Right cardiac atrium (tissue), 5 donors: ENCODE results near the gene RHBDF2. TPM values are rescaled to one million over a fixed set of nuclear protein-coding genes. Genes with fewer than 3 reads are reported as not detected.
"Not testable (repeated sequence)": the region's sequence is repeated elsewhere in the genome, so short reads cannot be mapped to it uniquely, and the experiment has no call there.

Source experiments
- ATAC-seq, 2 donors: fragments of 200-7000 bp; cut with Tn5 transposase; one replicate each; pipeline versions ENCODE4 v1.8.0 to v1.9.1; 2020; ENCODE audit warnings: moderate library complexity in 2 of 2, mild to moderate bottlenecking in 1 of 2
- DNase-seq, 3 donors: peaks; one replicate each; pipeline ENCODE4 v3.0.0-alpha.2; 2020
- H3K27ac ChIP-seq: one replicate; pipeline ENCODE4 v1.5.1; 2013; ENCODE audit warnings: mild to moderate bottlenecking, low read length, control low read depth, moderate library complexity
- H3K27me3 ChIP-seq: one replicate; pipeline ENCODE4 v1.6.1; 2013; ENCODE audit not compliant: control insufficient read depth, insufficient read depth
- H3K4me1 ChIP-seq: one replicate; pipeline ENCODE4 v1.6.1; 2013; ENCODE audit warnings: low read length; ENCODE audit not compliant: control insufficient read depth, insufficient read depth
- H3K4me3 ChIP-seq: one replicate; pipeline ENCODE4 v1.5.1; 2013; ENCODE audit warnings: low read length, control low read depth
- H3K9me3 ChIP-seq: one replicate; pipeline ENCODE4 v1.6.1; 2013; ENCODE audit warnings: low read length; ENCODE audit not compliant: control insufficient read depth
- WGBS: extraction: QIAGEN DNeasy Blood & Tissue Kit; methylation state at CpG from one replicate; pipeline ENCODE4 v1.1.7; 2013; 5-methylcytosine and 5-hydroxymethylcytosine counted together
- intact Hi-C, 4 donors: fragments of 100-400 bp; cut with DNase I; formaldehyde crosslinking; loops; one replicate each; pipeline versions ENCODE4 v1.11.0 to v1.14.0; 2022 to 2023
- polyA plus RNA-seq: library from polyadenylated mRNA; stranded (reverse); fragments of 200-250 nt; gene quantifications from one replicate; pipeline ENCODE4 v1.2.3, GENCODE V29; 2013
- total RNA-seq, 4 donors: library from RNA; stranded (reverse); fragmentation: NEBNext Ultra II Directional; extraction: Animal tissue kit (Norgen Biotek cat#: 25700); gene quantifications; one replicate each; pipeline ENCODE4 v1.2.1, GENCODE V29; 2021
- donor health status: healthy with polysubstance abuse.
- donor health status: DM: no; HTN: yes; CAD: no.
- donor health status: DM: no; HTN: no; CAD: no.
- donor health status: DM: no; HTN: yes; CAD: no; lungs with severe emphysema.
- donor health status: DM: yes; HTN: yes; CAD: no.

The RHBDF2 gene
- total and polyA plus RNA-seq, 5 donors: 10.2 to 16.4 (median 12.0) TPM

GRCh38 chr17:76530095-76530723 lies 29.0 kb upstream of the RHBDF2 start:
- DNase-seq (no peak), ATAC-seq (peak; percentile 59 to 61)
- Histone ChIP-seq H3K4me1 (peaks cover 10% of the 10 kb centered on the region), H3K9me3 (no peaks in the 10 kb centered on the region), H3K4me3 (no peak overlapping the region), H3K27ac (peak overlapping the region; percentile 97), H3K27me3 (no peaks in the 10 kb centered on the region)
- intact Hi-C loops: no loop called here
- WGBS: 29% methylated on average over 23 of the region's 23 CpGs

- Histone ChIP-seq H3K4me3 (no peak overlapping the region), H3K27ac (peak overlapping the region; percentile 97), H3K27me3 (no peaks in the 10 kb centered on the region), H3K4me1 (peaks cover 16% of the 10 kb centered on the region), H3K9me3 (no peaks in the 10 kb centered on the region)
- DNase-seq: peak; percentile 96 to 98 (median 97)
- intact Hi-C loops: loop anchor here in 2 of 4 donors (10.0 kb wide), 2 partner anchors 55 to 95 kb away; partner anchors contain the start of gene ST6GALNAC2 (in 1 of the 2)
- 35% methylated on average over 20 of the region's 20 CpGs for WGBS
- ATAC-seq: peak; percentile 83 to 84
Measured at GRCh38 chr17:76529224-76530094, 28.2 kb upstream of the RHBDF2 start.

GRCh38 chr17:76528528-76529223 lies 27.5 kb upstream of the RHBDF2 start:
- intact Hi-C loops: loop anchor here in 2 of 4 donors (10.0 kb wide), 2 partner anchors 56 to 96 kb away; partner anchors contain the start of gene ST6GALNAC2 (in 1 of the 2)
- no peaks in the 10 kb centered on the region for H3K27me3 ChIP-seq
- H3K4me3 ChIP-seq: peak overlapping the region; percentile 6
- H3K9me3 ChIP-seq: no peaks in the 10 kb centered on the region
- WGBS: 37% methylated on average over 31 of the region's 31 CpGs
- DNase-seq: peak; percentile 89 to 95 (median 92)
- H3K4me1 ChIP-seq: peaks cover 17% of the 10 kb centered on the region
- H3K27ac ChIP-seq: peak overlapping the region; percentile 97
- peak; percentile 62 to 66 for ATAC-seq

- peaks cover 17% of the 10 kb centered on the region for H3K4me1 ChIP-seq
- WGBS: 51% methylated on average over 15 of the region's 15 CpGs
- intact Hi-C loops: loop anchor here in 2 of 4 donors (10.0 kb wide), 2 partner anchors 57 to 97 kb away; partner anchors contain the start of gene ST6GALNAC2 (in 1 of the 2)
Measured at GRCh38 chr17:76528156-76528527, 26.9 kb upstream of the RHBDF2 start.

GRCh38 chr17:76527430-76528111 lies 26.3 kb upstream of the RHBDF2 start:
- Histone ChIP-seq H3K4me3 (no peak overlapping the region), H3K4me1 (peaks cover 17% of the 10 kb centered on the region), H3K27ac (peak overlapping the region; percentile 53), H3K27me3 (no peaks in the 10 kb centered on the region), H3K9me3 (no peaks in the 10 kb centered on the region)
- DNase-seq (peak; percentile 88 to 91 (median 90)), ATAC-seq (peak; percentile 37 to 69)
- intact Hi-C loops: loop anchor here in 2 of 4 donors (10.0 kb wide), 2 partner anchors 57 to 97 kb away; partner anchors contain the start of gene ST6GALNAC2 (in 1 of the 2)
- 28% methylated on average over 26 of the region's 26 CpGs for WGBS

More at GRCh38 chr17:76528156-76528527, 26.9 kb upstream of the RHBDF2 start:
- Histone ChIP-seq H3K27ac (peak overlapping the region; percentile 97), H3K27me3 (no peaks in the 10 kb centered on the region), H3K9me3 (no peaks in the 10 kb centered on the region), H3K4me3 (peak overlapping the region; percentile 6)
- ATAC-seq (no peak), DNase-seq (peak in 2 of 3 donors; percentile 73 to 81)

GRCh38 chr17:76527016-76527415 lies 25.8 kb upstream of the RHBDF2 start:
- H3K4me1 ChIP-seq: peaks cover 17% of the 10 kb centered on the region
- WGBS: 67% methylated on average over 9 of the region's 9 CpGs
- peak in 2 of 3 donors; percentile 50 to 60 for DNase-seq
- H3K9me3 ChIP-seq, H3K4me3 ChIP-seq, ATAC-seq, H3K27me3 ChIP-seq: not testable (repeated sequence)
- peak overlapping the region; percentile 53 for H3K27ac ChIP-seq
- intact Hi-C loops: loop anchor here in 2 of 4 donors (10.0 kb wide), 2 partner anchors 58 to 98 kb away; partner anchors contain the start of gene ST6GALNAC2 (in 1 of the 2)

- H3K27me3 ChIP-seq, DNase-seq, ATAC-seq, H3K4me3 ChIP-seq, H3K4me1 ChIP-seq, H3K9me3 ChIP-seq, H3K27ac ChIP-seq: not testable (repeated sequence)
- WGBS: 87% methylated on average over 8 of the region's 8 CpGs
- intact Hi-C loops: loop anchor here in 2 of 4 donors (10.0 kb wide), 2 partner anchors 59 to 99 kb away; partner anchors contain the start of gene ST6GALNAC2 (in 1 of the 2)
Measured at GRCh38 chr17:76525513-76525833, 24.2 kb upstream of the RHBDF2 start.

- Histone ChIP-seq H3K27me3 (no peaks in the 10 kb centered on the region), H3K4me1 (peaks cover 8% of the 10 kb centered on the region), H3K9me3 (no peaks in the 10 kb centered on the region), H3K27ac (peak overlapping the region; percentile 37), H3K4me3 (no peak overlapping the region)
- WGBS: 52% methylated on average over 25 of the region's 25 CpGs
- DNase-seq: peak; percentile 79 to 91 (median 89)
- ATAC-seq: peak; percentile 4 to 24
- intact Hi-C loops: loop anchor here (5.0 to 10.0 kb wide), 6 partner anchors 32 to 102 kb away; partner anchors contain the start of gene ST6GALNAC2 (in 2 of the 4)
Measured at GRCh38 chr17:76524598-76525512, 23.6 kb upstream of the RHBDF2 start.
